ENCODE measurements around the gene NID2.

DNA sequence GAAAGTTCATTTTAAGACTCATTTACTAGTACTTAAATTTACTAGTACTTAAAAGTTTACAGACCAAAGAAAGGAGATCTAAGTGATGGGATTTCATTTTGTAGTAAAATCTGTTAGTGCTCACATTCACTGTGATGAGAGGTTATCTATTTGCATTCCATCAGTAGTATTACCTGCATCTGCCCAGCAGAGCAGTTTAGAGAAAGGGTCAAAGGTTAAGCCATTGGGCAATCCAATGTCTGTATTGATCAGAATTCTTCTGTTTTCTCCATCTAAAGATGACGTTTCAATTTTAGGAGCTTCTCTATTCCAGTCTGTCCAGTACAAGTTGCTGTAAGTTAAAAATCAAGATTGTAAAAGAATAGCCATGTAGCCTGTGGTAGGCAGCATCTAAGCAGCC, 61.2 kb downstream of the NID2 start:
- TF ChIP-seq, protein P1, sequence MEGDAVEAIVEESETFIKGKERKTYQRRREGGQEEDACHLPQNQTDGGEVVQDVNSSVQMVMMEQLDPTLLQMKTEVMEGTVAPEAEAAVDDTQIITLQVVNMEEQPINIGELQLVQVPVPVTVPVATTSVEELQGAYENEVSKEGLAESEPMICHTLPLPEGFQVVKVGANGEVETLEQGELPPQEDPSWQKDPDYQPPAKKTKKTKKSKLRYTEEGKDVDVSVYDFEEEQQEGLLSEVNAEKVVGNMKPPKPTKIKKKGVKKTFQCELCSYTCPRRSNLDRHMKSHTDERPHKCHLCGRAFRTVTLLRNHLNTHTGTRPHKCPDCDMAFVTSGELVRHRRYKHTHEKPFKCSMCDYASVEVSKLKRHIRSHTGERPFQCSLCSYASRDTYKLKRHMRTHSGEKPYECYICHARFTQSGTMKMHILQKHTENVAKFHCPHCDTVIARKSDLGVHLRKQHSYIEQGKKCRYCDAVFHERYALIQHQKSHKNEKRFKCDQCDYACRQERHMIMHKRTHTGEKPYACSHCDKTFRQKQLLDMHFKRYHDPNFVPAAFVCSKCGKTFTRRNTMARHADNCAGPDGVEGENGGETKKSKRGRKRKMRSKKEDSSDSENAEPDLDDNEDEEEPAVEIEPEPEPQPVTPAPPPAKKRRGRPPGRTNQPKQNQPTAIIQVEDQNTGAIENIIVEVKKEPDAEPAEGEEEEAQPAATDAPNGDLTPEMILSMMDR (conservative IDR thresholded peaks at IDR 0.05; ENCODE audit: low read depth, low read length): no peak
- no peak for TF ChIP-seq EZH2 (IDR thresholded peaks at IDR 0.05; ENCODE audit: borderline replicate concordance, low read depth, low read length, poor library complexity, severe bottlenecking)

All from A673 (cell line).